ENCODE measurements around the gene TIMP4. TPM values are rescaled to one million over a fixed set of nuclear protein-coding genes. Genes with fewer than 3 reads are reported as not detected.

TIMP4 gene
- total and polyA plus RNA-seq, 5 donors: 13.7 to 33.7 (median 18.6) TPM

DNA sequence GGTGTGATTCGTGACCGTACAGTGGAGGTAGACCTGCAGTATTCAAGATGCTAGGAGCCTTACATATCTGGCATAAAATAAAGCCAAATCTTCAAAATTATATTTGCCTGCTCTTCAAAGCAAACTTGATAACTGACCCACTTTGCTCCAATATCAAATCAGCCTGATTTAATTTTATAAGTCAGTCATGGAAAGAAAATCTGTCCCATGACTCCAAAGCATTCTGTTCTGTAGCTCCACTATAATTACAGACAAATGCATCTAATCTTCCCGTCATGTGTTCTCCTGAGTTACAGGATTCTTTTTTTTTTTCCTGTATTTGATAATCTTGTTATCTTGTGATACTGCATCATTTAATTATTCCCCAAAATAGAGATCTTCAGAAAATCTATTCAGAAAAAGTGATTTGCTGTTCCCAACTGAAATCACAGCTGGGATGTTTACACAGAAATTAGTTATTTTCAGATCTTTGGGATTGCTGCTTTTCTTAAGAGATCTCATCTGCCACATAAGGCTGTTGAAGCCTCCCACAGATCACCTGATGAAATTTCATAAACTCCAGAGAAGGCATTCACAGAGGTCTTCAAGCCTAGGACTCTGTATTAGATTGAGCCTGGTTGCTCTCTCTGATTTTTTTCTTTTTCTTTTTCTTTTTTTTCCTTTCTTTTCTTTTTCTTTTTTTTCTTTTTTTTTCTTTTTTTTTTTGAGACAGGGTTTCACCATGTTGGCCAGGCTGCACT is 27.2 kb downstream of the TIMP4 start:
- WGBS: 75% methylated on average over 3 of the region's 3 CpGs
- ATAC-seq: no peak
- H3K27ac ChIP-seq (ENCODE audit: low read length): no peak overlapping the region
- H3K4me3 ChIP-seq (ENCODE audit: low read length): no peak overlapping the region
- intact Hi-C loops (cut with DNase I): loop anchor here in 1 of 4 donors (10.0 kb wide), 1 partner anchor 733 kb away; no protein-coding TSS in a partner anchor
- H3K27me3 ChIP-seq (ENCODE audit: control insufficient read depth, insufficient read depth): no peaks in the 10 kb centered on the region
- no peaks in the 10 kb centered on the region for H3K9me3 ChIP-seq (ENCODE audit: control insufficient read depth, low read length)
- H3K4me1 ChIP-seq (ENCODE audit: control insufficient read depth, insufficient read depth, low read length): no peaks in the 10 kb centered on the region
- no peak for DNase-seq

DNA sequence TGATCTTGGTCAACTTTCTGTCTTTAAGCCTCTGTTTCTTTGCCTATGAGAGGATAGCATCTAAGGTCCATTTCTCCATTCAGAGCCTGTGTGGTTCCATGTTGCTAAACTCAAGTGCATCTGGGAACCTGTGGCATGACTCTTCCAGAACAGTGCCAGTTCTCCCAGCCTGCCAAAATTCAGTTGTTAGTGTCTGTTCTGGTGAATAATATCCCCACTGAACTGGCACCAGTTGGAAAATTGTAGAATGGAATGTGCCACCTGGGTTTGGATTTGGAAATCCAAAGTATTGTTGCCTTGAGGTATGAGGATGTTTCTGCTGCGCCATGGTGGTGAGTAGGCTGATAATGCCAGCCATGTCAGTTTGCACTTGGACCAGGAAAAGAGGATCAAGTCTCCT is 31.3 kb downstream of the TIMP4 start:
- WGBS: 90% methylated on average over 1 of the region's 1 CpG
- no peak overlapping the region for H3K4me3 ChIP-seq (ENCODE audit: low read length)
- intact Hi-C loops (cut with DNase I): no loop called here

DNA sequence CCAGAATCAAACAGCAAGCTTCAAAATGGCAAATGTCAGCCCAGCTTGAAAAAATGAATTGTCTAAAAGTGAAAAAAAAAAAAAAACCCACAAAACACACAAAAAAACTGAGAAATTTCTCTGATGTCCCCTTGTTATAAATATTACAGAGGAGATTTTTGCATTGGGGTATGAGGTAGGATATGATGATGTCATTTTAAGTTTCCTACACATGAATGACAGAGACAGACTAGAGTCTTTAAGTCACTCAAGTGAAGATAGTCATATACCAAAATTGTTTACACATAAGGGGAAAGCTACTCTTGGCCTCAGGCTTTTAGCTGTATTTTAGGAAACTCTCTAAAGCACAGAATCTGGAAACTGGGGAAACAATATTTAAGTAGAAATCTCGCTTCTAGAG is 32.9 kb downstream of the TIMP4 start:
- 90% methylated on average over 1 of the region's 1 CpG for WGBS
- no peak for DNase-seq
- Histone ChIP-seq H3K4me3 (ENCODE audit: low read length) (no peak overlapping the region), H3K27me3 (ENCODE audit: control insufficient read depth, insufficient read depth) (peaks cover 2% of the 10 kb centered on the region), H3K27ac (ENCODE audit: low read length) (no peak overlapping the region), H3K4me1 (ENCODE audit: control insufficient read depth, insufficient read depth, low read length) (no peaks in the 10 kb centered on the region), H3K9me3 (ENCODE audit: control insufficient read depth, low read length) (no peaks in the 10 kb centered on the region)
- intact Hi-C loops (cut with DNase I): no loop called here
- ATAC-seq: no peak

More for the DNA sequence above, 31.3 kb downstream of the TIMP4 start:
- DNase-seq (no peak), ATAC-seq (no peak)
- Histone ChIP-seq H3K9me3 (ENCODE audit: control insufficient read depth, low read length) (no peaks in the 10 kb centered on the region), H3K27ac (ENCODE audit: low read length) (no peak overlapping the region), H3K4me1 (ENCODE audit: control insufficient read depth, insufficient read depth, low read length) (no peaks in the 10 kb centered on the region), H3K27me3 (ENCODE audit: control insufficient read depth, insufficient read depth) (no peaks in the 10 kb centered on the region)

DNA sequence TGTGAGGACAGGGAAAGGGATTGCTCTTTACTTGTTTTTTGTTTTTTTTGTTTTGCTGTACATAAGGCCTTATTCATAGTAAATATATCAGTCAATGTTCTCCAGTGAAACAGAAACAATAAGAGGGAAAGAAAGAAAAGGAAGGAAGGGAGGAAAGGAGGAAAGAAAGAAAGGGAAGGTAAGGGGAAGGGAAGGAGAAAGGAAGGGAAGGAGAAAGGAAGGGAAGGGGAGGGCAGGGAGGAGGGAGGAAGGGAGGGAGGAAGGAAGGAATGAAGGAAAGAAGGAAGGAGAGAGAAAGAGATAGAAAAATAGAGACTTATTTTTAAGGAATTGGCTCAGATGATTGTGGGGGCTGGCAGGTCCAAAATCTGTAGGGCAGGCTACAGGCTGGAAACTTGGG is 37.2 kb downstream of the TIMP4 start:
- ATAC-seq (no peak), DNase-seq (no peak)
- Histone ChIP-seq H3K4me3 (ENCODE audit: low read length) (no peak overlapping the region), H3K27me3 (ENCODE audit: control insufficient read depth, insufficient read depth) (peaks cover 3% of the 10 kb centered on the region), H3K9me3 (ENCODE audit: control insufficient read depth, low read length) (no peaks in the 10 kb centered on the region), H3K27ac (ENCODE audit: low read length) (no peak overlapping the region), H3K4me1 (ENCODE audit: control insufficient read depth, insufficient read depth, low read length) (no peaks in the 10 kb centered on the region)
- intact Hi-C loops (cut with DNase I): no loop called here

DNA sequence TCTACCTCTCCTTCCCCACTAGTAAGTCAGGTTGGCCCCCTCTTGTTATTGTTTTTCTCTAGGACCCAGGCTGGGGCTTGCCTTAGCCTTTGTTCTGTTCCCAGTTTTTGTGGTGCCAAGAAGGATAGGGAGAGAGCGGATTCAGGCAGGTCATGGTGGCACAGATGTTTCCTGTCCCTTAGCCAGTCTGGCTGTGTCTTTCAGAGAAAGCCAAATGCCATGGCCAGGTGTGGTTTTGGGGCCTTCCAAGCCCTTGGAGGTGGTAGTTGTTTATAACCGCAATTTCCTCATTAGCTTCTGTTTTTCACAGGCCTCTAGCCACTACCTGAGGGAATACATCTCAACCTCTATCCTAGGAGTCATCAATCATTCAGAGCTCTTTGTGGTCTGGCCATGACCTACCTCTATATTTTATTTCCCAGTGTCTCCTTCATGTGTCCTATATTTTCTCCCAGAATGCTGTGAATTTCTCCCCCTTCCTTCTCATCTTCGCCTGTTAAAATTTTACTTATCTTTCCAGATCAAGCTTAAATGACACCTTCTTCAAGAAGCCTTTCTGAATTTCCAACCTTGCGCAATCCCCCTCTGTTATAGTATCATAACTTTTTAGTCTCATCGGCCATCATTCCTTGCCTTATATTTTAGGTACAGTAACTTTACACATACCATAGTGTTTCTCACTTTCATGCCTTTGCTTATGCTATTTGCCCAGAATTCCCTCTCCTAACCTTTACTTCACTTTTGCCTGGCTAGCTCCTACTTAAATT is 38.2 kb downstream of the TIMP4 start:
- Histone ChIP-seq H3K4me1 (ENCODE audit: control insufficient read depth, insufficient read depth, low read length) (no peaks in the 10 kb centered on the region), H3K4me3 (ENCODE audit: low read length) (no peak overlapping the region), H3K27ac (ENCODE audit: low read length) (no peak overlapping the region), H3K27me3 (ENCODE audit: control insufficient read depth, insufficient read depth) (peaks cover 3% of the 10 kb centered on the region), H3K9me3 (ENCODE audit: control insufficient read depth, low read length) (no peaks in the 10 kb centered on the region)
- WGBS: 73% methylated on average over 5 of the region's 5 CpGs
- no peak for DNase-seq
- ATAC-seq: no peak
- intact Hi-C loops (cut with DNase I): no loop called here

DNA sequence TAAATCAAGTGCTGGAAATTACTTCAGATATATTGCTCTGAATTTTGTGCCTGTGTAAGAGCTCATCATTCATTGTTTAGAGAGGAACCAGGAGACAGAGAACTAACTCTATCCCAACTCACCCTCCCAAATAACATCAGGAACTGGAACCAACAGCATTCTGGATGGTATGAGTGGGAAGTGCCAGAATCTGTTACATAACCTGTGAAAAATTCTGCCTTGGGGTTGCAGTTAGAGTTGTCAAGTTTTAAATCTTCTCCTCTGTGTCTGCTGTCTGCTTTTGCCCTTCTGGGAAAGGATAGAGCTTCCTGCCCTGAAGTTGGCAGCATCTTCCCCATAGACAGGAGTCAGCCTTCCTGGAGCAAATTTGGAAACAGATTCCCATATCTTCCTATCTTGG is 41.2 kb downstream of the TIMP4 start:
- no peak for DNase-seq
- ATAC-seq: no peak

DNA sequence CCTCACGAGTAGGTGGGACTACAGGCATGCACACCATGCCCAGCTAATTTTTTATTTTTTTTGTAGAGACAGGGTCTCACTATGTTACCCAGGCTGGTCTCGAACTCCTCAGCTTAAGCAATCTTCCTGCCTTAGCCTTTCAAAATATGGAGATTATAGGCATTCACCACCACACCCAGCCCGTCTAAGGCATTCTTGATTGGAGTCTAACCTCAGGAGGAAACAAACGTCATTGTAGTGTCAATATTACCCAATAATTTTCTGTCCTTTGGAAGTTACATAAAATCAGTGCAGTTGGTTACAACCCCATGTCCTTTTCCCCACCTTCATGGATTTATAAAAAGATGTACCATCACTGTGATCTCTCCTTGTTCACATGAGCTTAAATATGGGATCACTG is 41.8 kb downstream of the TIMP4 start:
- DNase-seq: no peak
- no peaks in the 10 kb centered on the region for H3K4me1 ChIP-seq (ENCODE audit: control insufficient read depth, insufficient read depth, low read length)
- intact Hi-C loops (cut with DNase I): no loop called here
- WGBS: 64% methylated on average over 4 of the region's 4 CpGs
- H3K9me3 ChIP-seq (ENCODE audit: control insufficient read depth, low read length): no peaks in the 10 kb centered on the region
- no peak for ATAC-seq
- H3K4me3 ChIP-seq (ENCODE audit: low read length): no peak overlapping the region
- no peak overlapping the region for H3K27ac ChIP-seq (ENCODE audit: low read length)
- H3K27me3 ChIP-seq (ENCODE audit: control insufficient read depth, insufficient read depth): peaks cover 3% of the 10 kb centered on the region

More for the DNA sequence above, 41.2 kb downstream of the TIMP4 start:
- no peaks in the 10 kb centered on the region for H3K4me1 ChIP-seq (ENCODE audit: control insufficient read depth, insufficient read depth, low read length)
- intact Hi-C loops (cut with DNase I): no loop called here
- H3K27me3 ChIP-seq (ENCODE audit: control insufficient read depth, insufficient read depth): peaks cover 3% of the 10 kb centered on the region
- no peak overlapping the region for H3K27ac ChIP-seq (ENCODE audit: low read length)
- H3K9me3 ChIP-seq (ENCODE audit: control insufficient read depth, low read length): no peaks in the 10 kb centered on the region
- no peak overlapping the region for H3K4me3 ChIP-seq (ENCODE audit: low read length)

DNA sequence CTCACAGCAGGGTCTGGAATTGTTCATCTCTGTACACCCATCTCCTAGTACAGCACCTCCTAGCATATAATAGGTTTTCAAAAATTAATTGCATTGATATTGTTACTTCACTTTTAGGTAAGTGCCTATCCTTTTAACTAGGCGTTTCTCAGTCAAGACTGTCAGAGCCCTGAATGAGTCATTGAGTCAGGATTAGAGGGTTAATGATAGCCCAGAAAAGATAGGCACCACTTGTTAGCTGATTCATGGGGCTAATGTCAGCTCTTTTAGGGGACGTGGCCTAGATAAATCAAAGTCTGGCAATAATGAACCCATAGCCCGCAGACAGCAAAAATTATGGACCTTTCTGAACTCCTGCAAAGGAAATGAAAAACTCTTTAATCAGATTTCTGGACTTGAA is 42.9 kb downstream of the TIMP4 start:
- intact Hi-C loops (cut with DNase I): no loop called here
- Histone ChIP-seq H3K4me3 (ENCODE audit: low read length) (no peak overlapping the region), H3K4me1 (ENCODE audit: control insufficient read depth, insufficient read depth, low read length) (no peaks in the 10 kb centered on the region), H3K27ac (ENCODE audit: low read length) (no peak overlapping the region), H3K27me3 (ENCODE audit: control insufficient read depth, insufficient read depth) (peaks cover 1% of the 10 kb centered on the region), H3K9me3 (ENCODE audit: control insufficient read depth, low read length) (no peaks in the 10 kb centered on the region)
- ATAC-seq: no peak
- WGBS: 59% methylated on average over 3 of the region's 3 CpGs
- no peak for DNase-seq

DNA sequence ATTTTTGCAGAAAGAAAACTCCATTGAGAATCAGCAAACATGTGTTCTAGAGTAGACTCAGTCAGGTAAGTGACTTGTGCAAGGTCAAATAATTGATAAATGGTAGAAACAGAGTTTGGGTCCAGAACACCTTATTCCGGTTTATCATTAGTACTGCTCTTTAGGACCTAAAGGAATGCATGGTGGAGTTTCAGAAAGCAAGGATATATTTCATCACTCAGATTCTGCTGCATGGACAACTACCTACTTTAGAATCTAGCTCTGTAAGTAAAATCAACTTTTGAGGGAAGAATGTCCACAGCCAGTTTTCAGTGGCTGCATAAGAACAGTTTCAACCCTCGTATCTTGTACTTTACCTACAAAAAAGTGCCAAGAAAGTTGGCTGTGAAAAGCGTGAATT is 43.6 kb downstream of the TIMP4 start:
- 78% methylated on average over 3 of the region's 3 CpGs for WGBS
- no peak for ATAC-seq
- no peak for DNase-seq
- no peaks in the 10 kb centered on the region for H3K9me3 ChIP-seq (ENCODE audit: control insufficient read depth, low read length)
- no peak overlapping the region for H3K4me3 ChIP-seq (ENCODE audit: low read length)
- no peaks in the 10 kb centered on the region for H3K27me3 ChIP-seq (ENCODE audit: control insufficient read depth, insufficient read depth)
- no peaks in the 10 kb centered on the region for H3K4me1 ChIP-seq (ENCODE audit: control insufficient read depth, insufficient read depth, low read length)
- no peak overlapping the region for H3K27ac ChIP-seq (ENCODE audit: low read length)
- intact Hi-C loops (cut with DNase I): no loop called here

DNA sequence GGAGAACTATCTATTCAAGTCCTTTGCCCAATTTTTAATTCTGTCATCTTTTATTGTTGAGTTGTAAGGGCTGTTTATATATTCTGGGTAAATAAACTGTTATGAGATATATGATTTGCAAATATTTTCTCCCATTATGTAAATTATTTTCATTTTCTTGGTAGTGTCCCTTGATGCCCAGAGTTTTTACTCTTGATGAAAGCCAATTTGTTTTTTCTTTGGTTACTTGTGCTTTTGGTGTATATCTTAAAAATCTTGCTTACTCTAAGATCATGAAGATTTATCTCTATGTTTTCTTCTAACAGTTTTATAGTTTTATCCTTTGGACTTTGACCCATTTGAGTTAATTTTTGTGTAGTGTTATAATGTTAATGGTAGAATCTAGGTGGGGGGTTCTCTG is 44.5 kb downstream of the TIMP4 start:
- intact Hi-C loops (cut with DNase I): no loop called here

DNA sequence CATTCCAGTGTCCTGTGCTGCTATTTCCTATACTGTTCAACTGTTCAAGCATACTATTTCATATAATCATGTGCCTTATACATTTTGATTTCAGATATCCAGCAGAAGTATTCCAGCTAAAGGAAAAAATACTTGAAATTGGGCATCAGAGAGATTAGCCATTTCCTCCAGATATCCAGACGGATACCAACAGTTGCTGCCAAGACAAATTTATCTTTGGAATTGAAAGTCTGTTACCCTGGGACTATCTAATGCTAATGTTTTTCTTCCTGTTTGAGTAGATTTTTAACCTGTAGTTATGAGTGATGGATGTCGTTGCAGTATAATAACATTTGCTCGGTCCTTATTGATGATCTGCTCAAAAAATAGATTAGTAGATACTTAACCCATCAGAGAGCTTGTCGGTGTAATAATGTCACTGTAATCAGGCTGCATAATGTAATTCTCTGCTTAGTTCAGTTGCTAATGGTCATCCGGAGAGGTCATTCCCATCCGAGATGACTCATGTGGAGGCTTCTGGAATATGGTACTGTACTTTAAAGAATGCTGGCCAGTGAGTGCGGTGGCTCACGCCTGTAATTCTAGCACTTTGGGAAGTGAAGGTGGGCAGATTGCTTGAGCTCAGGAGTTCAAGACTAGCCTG is 51.5 kb downstream of the TIMP4 start:
- WGBS: 48% methylated on average over 8 of the region's 8 CpGs
- Histone ChIP-seq H3K27me3 (ENCODE audit: control insufficient read depth, insufficient read depth) (no peaks in the 10 kb centered on the region), H3K4me1 (ENCODE audit: control insufficient read depth, insufficient read depth, low read length) (no peaks in the 10 kb centered on the region), H3K27ac (ENCODE audit: low read length) (no peak overlapping the region), H3K4me3 (ENCODE audit: low read length) (no peak overlapping the region), H3K9me3 (ENCODE audit: control insufficient read depth, low read length) (no peaks in the 10 kb centered on the region)
- DNase-seq (no peak), ATAC-seq (peak in 1 of 2 donors; percentile 76)
- intact Hi-C loops (cut with DNase I): no loop called here

More for the DNA sequence above, 44.5 kb downstream of the TIMP4 start:
- Histone ChIP-seq H3K4me3 (ENCODE audit: low read length) (no peak overlapping the region), H3K4me1 (ENCODE audit: control insufficient read depth, insufficient read depth, low read length) (no peaks in the 10 kb centered on the region), H3K27me3 (ENCODE audit: control insufficient read depth, insufficient read depth) (no peaks in the 10 kb centered on the region), H3K9me3 (ENCODE audit: control insufficient read depth, low read length) (no peaks in the 10 kb centered on the region), H3K27ac (ENCODE audit: low read length) (no peak overlapping the region)
- DNase-seq (no peak), ATAC-seq (no peak)

Data from right cardiac atrium (tissue), 5 donors.